Putamen (tissue), 1 donor: Measurements from ENCODE around the gene ZNF423.

Experiments
- DNase-seq: peaks from one replicate; pipeline ENCODE4 v3.0.0-alpha.2; 2016; ENCODE audit warnings: low spot score

The ZNF423 gene

GRCh38 chr16:49848530-49848929, 7.4 kb downstream of the ZNF423 start:
- no peak for DNase-seq

DNA sequence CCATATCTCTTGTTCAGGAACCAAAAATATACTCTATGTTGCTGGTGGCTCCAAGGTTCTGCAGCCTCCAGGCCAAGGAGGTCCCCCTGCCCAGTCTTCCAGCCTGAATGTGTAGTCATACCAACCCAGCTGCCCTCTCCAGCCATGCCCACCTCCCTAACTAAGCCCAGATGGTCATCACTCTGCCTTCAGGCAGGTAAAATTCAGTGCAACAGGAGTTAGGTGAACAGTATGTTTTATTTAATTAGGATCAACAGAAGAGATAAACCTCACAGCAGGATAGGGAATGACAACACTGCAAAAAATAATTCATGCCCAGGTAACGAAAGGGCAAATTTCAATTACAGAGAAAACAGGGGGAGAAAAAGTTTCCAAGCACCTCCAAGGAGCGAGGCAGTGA, 9.1 kb downstream of the ZNF423 start:
- no peak for DNase-seq

DNA sequence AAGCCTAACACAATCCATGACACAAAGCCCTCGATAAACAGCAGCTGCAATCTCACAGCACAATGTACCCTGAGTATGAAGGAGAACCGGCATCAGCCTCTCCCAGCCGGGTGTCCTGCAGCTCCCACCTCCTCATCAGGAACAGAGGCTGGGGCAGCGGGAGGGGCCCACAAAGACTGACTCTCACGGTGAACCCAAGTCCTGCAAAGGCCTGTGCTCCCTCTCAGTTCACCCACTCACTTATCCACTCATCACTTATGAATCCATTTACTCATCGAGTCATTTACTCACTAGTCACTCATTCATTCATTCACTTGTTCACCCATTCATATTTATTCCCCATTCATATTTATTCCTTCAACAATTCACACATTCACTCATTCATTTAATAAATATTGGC, 11.6 kb downstream of the ZNF423 start:
- no peak for DNase-seq

DNA sequence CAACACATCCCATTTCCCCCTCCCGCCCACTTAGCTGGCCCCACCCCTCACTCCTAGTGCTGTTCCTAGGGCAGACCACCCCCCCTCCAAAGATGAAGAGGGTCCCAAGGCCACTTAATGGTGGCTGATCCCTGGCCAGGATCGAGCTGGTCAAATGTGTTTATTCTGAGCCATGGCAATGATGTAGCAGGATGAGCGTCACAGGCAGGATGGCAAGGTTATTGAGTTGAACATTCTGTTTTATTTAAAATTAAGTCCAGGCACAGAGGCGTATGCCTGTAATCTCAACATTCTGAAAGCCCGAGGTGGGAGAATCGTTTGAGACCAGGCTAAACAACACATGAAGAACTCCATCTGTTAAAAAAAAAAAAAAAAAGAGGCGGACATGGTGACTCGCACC, 12.2 kb downstream of the ZNF423 start:
- no peak for DNase-seq

DNA sequence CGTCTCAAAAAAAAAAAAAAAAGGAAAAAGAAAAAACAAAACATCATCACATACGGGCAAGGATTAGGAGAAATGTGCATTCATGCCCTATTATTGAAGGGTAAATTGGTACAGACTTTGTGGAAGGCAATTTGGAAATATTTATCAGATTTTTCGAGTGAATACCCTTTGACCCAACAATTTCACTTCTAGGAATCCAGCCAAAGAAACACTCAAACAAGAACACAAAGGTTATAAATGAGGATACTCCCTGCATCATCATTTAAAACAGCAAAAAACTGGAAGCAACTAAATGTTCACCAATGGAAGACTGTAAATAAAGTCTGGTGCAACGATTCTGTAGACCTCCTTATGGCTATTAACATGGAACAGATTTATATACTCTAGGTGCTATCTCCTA, 12.9 kb downstream of the ZNF423 start:
- DNase-seq = no peak

DNA sequence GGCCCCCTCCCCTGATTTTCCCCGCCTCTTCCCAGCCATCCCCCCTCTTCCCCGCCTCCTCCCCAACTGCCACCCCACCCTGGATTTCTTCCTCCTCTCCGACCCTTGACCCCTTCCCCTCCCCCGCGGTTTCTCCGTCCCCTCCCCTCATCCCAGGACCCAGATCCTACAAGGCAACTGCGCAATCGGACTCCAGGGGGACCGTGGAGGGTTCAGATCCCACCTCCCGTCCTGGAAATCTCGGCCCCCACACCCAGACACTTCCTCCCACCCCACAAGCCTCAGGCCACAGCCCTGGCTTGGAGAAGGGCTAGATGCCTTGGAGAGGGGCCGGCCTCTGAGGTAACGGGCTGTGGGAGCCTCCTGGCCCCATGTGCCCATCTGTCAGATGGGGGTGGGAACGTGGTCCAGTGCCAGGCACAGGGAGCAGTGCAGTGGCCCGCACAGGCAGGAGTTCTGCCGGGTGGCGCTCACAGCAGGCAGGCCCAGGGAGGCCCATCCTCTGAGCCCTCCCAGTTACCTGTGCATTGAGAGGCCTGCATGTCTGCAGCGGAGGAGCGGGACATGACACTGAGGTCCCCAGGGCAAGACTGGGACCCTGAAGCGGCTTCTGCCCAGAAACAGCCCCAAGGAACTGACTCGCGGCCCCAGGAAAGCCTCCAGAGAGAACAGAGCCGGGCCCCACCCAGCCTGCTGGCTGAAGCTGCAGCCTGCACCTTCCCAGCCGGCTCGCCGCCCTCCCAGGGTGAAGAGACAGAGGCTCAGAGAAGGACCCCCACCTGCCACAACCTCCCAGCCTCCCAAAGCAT, 16.7 kb downstream of the ZNF423 start:
- DNase-seq = no peak

DNA sequence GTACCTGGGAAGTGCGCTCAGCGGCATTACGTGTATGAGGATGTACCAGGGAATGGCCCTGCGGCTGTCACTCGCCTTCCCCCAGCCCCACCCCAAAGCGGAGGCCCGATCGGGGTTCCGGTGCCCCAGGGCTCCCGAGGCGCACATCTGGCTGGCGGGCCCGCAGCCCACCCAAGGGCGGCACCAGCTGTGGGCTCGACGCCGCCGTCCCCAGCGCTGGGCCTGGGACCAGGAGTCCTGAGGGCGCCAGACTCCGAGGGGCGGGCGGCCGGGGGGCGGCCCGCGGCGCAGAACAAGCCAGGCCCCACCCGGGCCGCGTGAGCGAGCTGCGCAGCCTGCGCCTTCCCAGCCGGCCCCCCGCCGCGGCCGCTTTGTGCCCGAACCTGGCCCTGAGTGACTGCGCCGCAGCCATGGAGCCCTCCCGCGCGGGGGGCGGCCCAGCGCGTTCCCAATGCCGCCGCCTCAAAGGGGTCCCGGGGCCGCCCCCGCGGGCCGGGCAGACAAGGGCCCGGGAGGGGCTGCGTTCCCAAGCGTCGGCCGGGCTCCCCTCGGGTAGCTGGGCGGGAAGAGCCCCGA, 17.4 kb downstream of the ZNF423 start:
- no peak for DNase-seq

DNA sequence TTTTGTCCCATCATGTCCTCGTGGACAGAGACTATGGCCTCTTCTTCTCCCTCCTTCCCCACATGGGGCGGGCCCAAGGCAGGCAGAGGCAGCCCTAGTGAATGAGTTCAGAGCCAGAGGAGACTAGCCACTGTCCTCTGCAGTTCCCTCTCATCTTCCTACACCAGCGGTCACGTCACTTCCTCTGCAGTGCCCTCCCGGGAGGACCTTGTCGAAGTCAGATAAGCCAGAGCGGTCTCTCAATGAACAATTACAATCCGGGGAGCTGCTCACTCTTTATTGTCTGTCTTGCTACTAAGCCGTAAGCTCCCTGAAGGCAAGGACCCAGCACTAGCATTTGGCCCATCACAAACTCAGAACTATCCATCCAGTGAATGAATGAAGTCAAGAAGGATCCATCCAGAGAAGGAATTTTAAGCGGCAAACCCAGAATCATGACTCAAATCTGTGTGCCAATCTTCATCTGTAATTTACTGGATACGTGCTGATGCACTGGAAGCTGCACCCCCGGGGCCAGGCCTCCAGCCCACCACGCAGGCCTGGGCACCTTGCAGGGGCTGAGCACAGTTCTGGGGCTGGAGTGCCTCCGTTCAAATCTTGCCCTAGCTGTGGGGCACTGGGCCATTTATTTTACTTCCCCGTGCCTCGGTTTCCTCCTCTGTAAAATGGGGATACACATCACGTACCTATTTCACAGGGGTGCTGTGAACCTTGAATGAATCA, 18.1 kb downstream of the ZNF423 start:
- no peak for DNase-seq

GRCh38 chr16:49836668-49837067, 19.2 kb downstream of the ZNF423 start:
- no peak for DNase-seq

GRCh38 chr16:49836218-49836617, 19.7 kb downstream of the ZNF423 start:
- DNase-seq = no peak

GRCh38 chr16:49835161-49835777, 20.6 kb downstream of the ZNF423 start:
- no peak for DNase-seq

GRCh38 chr16:49834531-49835151, 21.3 kb downstream of the ZNF423 start:
- peak; percentile 67 for DNase-seq

DNA sequence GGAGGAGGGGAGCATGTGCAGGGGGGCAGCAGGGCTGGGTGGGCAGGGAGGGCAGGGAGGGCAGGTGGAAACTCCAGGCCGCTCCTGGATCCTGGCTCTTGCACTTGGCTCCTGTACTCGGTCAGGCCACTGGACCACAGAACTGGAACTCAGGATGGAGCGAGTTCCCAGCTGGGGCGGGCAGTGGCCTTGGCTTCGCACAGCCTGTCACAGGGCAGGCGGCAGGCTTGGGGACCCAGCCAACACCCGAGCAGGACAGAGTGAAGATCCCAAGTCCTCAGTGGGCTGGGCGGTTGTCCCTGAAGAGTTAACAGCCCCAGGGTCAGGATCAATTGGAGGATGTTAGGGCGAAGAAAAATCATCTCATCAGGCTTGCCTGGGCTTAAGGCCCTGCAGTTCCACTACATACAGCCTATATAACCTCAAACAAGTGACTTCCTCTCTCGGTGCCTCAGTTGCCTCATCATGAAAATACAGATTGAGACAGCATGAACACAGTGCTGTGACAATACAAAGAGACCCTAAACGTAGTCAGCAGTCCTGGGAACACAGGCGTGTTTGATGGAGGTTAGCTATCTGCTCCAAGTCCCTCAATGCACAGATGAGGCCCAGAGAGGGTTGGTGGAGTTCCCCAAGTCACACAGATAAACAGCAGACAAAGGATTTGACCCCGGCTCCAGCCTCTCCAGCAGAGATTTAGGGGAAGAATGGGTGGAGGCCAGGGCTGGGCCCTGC, 21.9 kb downstream of the ZNF423 start:
- peak; percentile 51 for DNase-seq

- DNase-seq = peak; percentile 44
Measured at GRCh38 chr16:49833085-49833484, 22.8 kb downstream of the ZNF423 start.

DNA sequence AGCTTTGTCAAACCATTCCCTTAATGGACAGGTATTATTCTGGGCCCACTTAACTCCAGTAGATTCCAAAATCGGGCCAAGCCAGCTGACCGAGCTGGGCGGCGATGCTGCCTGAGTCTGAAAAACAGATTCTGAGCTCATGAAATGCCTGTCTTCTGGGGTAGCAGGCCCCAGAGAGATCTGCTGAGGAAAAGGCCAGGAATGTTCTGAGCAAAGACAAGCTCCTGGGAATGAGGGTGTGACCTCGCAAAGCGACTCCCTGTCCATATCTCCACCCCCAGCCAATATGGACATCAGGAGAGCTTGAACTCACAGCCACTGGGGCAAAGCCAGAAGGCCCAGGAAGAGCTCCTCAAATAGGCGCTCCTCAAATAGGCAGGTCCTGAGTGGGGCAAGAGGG, 23.7 kb downstream of the ZNF423 start:
- no peak for DNase-seq

- no peak for DNase-seq
Measured at GRCh38 chr16:49830873-49831272, 25.0 kb downstream of the ZNF423 start.

DNA sequence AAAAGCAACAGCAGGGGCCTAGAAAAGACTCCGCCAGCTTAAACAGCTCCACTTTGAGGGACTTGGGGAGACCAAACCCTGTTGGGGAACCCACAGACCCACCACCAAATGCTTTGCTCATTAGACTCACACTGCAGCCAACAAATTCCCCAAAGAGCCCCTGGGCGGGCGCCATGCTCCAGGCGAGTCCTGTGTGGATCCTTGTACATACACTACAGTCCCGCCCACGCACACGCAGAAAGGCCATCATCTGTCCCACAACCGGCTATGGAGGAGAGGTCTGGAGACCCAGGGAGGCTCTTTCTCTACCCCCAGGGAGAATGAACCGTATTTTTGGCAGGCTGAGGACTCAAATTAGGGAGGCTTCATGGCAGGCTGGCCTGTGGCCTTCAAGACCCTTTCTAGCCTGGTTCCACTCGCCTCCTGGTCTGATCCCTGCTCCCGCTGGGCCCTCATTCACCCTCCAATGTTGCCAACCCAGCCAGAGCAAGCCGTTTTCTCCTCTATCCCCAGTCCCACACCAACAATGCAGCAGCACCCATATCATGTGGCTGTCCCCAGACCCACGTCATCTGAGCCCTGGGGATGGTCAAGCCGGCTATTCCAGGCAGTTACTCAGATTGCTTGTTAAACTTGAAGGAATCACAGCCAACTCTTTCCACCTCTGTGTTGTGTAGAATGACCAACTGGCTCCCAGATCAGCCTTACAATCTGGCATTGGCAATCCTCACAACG, 27.2 kb downstream of the ZNF423 start:
- DNase-seq = no peak

DNA sequence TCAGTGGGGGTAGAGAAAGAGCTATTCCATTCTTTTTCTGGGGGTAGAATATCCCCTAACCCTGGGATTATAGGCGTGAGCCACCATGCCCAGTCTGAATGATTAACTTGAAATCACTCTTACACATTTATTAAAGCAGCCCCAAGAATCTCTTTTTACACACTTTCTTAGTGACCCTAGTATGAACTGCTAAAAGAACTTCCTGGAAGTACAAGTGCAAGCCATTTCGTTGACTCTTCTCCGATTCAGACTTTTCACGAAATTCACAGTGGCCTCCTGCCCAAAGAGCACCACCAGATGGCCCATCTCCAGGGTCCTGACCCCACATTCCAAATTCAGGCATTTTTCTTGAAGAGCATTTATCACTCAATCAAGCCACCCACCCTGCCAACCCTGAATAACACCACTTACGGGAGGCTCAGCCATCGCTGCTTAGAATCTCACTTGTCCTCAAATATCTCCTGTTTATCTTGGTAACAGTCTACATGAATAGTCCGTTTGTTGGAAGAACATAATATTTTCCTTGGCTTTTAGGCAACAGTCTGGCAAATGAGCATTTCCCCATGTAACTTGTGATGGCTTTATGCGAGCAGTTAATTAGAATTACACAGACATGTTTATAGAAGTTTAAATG, 28.0 kb downstream of the ZNF423 start:
- no peak for DNase-seq

DNA sequence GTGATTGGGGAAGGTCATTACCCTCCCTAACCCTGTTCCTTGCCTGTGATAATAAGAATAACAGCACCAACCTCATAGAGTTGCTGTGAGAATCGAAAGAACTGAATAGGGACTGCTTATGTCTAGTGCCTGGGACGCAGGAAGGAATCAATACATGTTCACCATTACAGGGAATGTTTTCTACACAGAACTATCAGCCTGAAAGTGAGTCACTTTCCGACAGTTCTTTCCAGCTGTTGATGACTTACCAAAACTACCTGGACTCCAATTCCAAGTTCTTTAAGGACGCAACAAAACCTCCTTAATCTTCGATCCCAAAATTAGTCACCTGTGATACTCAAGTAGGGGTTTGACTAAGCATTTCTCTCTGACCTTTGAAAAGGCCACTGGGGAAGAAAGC, 29.4 kb downstream of the ZNF423 start:
- no peak for DNase-seq

GRCh38 chr16:49825041-49825440, 30.9 kb downstream of the ZNF423 start:
- no peak for DNase-seq
